Measurements from ENCODE around the gene CEBPG.
A peak's percentile ranks its signal among the peaks of the same experiment; 100 is the strongest.

Gene CEBPG

DNA sequence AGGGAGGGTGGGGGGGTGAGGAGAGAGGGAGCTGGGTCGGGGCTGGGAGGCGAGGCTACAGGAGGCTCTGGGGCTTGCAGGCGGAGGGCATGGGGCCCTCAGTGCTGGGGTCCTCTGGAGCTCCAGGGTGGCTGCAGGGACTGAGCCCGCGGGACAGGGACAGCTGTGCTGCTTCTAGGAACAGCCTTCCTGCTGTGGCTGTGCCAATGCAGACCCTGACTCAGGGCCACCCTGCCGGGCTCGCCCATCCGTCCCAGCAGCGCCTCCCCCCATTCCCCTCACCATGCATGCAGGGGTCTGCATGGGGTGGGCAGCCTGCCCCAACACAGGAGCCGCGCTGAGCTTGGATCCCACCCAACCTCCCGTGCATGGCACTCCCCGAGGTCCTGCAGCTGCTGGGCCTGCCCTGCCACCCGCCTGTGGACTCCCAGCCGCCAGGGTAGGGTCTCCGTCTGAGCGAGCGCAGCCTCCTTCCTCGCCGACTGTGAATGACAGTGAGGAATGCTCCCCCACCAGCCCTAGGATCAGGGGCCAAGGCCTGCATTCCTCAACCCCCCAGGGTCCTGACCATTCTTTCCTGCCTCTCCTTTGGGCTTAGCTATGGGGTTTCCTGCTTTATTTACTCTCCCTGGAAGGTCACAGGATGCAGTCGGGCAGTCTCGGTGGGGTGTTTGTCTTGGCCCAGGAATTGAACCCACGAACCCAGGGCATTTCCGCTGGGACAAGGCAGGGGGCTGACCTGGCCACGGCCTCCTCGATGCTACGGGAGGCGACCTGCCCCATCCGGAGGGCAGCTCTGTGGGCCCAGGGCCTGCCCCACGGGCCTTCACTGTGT, 23.4 kb downstream of the CEBPG start:
- H3K4me1 ChIP-seq (ENCODE audit: control insufficient read depth, insufficient read depth, low read length), result peaks cover 8% of the 10 kb centered on the region; the same call in 1 of the 2 replicates

GRCh38 chr19:33397536-33398360, 24.2 kb downstream of the CEBPG start:
- Histone ChIP-seq H3K27ac (ENCODE audit: low read depth, low read length) (peak overlapping the region; percentile 42), H3K9me3 (ENCODE audit: control insufficient read depth, insufficient read depth, low read length) (no peaks in the 10 kb centered on the region), H3K4me1 (ENCODE audit: control insufficient read depth, insufficient read depth, low read length) (peaks cover 8% of the 10 kb centered on the region; the same call in 1 of the 2 replicates), H3K4me3 (ENCODE audit: low read depth, low read length) (no peak overlapping the region), H3K27me3 (ENCODE audit: control insufficient read depth, insufficient read depth, low read length) (no peaks in the 10 kb centered on the region), H3K36me3 (ENCODE audit: control insufficient read depth, insufficient read depth, low read length) (no peaks in the 10 kb centered on the region), H3K9ac (ENCODE audit: low read depth, low read length) (no peak overlapping the region)

More for the DNA sequence above, 23.4 kb downstream of the CEBPG start:
- H3K36me3 ChIP-seq (ENCODE audit: control insufficient read depth, insufficient read depth, low read length), result no peaks in the 10 kb centered on the region
- H3K9ac ChIP-seq (ENCODE audit: low read depth, low read length), result no peak overlapping the region
- H3K4me3 ChIP-seq (ENCODE audit: low read depth, low read length), result no peak overlapping the region
- peak overlapping the region; percentile 42 for H3K27ac ChIP-seq (ENCODE audit: low read depth, low read length)
- H3K27me3 ChIP-seq (ENCODE audit: control insufficient read depth, insufficient read depth, low read length), result no peaks in the 10 kb centered on the region
- H3K9me3 ChIP-seq (ENCODE audit: control insufficient read depth, insufficient read depth, low read length), result no peaks in the 10 kb centered on the region

DNA sequence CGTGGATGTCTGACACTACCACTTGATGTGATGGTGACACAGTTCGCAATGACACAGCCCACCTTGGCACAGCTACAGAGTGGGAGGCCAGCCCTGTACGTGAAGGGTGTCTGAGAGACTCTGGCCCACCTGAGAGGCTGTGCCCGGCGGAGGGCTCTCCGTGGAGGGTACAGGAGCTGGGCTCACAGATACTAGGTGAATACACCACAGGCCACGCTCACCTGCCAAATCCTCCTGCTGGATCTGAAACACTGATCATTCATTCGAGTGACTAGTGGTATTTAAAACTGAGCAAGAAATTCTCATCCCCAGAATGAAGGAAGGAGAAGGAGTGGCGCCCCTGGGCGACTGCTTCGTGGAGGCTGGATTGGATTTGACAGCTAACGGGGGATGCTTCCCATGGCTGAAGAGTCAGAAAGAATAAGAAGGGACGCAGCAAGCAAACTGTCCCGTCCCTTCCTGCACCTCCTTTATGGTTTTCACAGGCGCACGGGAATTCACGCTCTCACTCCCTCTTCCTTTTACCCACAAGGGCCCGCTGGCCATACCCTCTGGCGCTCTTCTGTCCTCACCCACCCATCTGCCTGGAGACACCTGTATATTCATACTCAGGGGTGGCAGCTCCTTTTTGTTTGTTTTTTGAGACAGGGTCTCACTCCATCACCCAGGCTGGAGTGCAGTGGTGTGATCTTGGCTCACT, 25.0 kb downstream of the CEBPG start:
- Histone ChIP-seq H3K27me3 (ENCODE audit: control insufficient read depth, insufficient read depth, low read length) (no peaks in the 10 kb centered on the region), H3K27ac (ENCODE audit: low read depth, low read length) (no peak overlapping the region), H3K4me1 (ENCODE audit: control insufficient read depth, insufficient read depth, low read length) (peaks cover 8% of the 10 kb centered on the region; the same call in 1 of the 2 replicates), H3K36me3 (ENCODE audit: control insufficient read depth, insufficient read depth, low read length) (no peaks in the 10 kb centered on the region), H3K4me3 (ENCODE audit: low read depth, low read length) (no peak overlapping the region), H3K9me3 (ENCODE audit: control insufficient read depth, insufficient read depth, low read length) (no peaks in the 10 kb centered on the region), H3K9ac (ENCODE audit: low read depth, low read length) (no peak overlapping the region)

DNA sequence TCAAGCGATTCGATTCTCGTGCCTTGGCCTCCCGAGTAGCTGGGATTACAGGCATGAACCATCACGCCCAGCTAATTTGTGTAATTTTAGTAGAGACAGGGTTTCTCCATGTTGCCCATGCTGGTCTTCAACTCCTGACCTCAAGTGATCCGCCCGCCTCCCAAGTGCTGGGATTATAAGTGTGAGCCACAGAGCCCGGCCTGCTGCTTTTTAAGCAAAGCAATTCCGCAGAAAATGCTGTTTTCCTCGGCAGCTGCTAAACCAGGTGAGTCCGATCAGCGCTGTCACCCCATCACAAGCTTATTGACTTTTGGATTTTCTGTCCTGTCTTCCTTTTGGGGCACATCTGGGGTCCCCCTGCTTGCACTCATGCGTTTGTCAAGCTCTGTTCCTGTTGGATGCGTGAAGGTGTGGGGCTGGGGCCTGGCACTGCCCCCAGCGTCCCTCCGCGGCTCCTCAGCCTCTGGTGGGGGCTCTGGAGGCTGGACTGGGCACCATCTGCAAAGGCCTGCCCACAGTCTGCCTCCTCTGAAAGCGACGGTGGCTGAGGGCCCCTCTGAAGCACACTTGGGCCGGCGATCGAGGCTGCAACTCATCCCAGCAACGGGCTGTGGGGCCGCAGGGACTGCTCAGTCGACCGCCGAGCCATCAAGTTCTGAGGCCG, 25.7 kb downstream of the CEBPG start:
- Histone ChIP-seq H3K4me1 (ENCODE audit: control insufficient read depth, insufficient read depth, low read length) (peaks cover 8% of the 10 kb centered on the region; the same call in 1 of the 2 replicates), H3K36me3 (ENCODE audit: control insufficient read depth, insufficient read depth, low read length) (no peaks in the 10 kb centered on the region), H3K27me3 (ENCODE audit: control insufficient read depth, insufficient read depth, low read length) (no peaks in the 10 kb centered on the region), H3K27ac (ENCODE audit: low read depth, low read length) (no peak overlapping the region), H3K4me3 (ENCODE audit: low read depth, low read length) (no peak overlapping the region), H3K9me3 (ENCODE audit: control insufficient read depth, insufficient read depth, low read length) (no peaks in the 10 kb centered on the region), H3K9ac (ENCODE audit: low read depth, low read length) (no peak overlapping the region)

DNA sequence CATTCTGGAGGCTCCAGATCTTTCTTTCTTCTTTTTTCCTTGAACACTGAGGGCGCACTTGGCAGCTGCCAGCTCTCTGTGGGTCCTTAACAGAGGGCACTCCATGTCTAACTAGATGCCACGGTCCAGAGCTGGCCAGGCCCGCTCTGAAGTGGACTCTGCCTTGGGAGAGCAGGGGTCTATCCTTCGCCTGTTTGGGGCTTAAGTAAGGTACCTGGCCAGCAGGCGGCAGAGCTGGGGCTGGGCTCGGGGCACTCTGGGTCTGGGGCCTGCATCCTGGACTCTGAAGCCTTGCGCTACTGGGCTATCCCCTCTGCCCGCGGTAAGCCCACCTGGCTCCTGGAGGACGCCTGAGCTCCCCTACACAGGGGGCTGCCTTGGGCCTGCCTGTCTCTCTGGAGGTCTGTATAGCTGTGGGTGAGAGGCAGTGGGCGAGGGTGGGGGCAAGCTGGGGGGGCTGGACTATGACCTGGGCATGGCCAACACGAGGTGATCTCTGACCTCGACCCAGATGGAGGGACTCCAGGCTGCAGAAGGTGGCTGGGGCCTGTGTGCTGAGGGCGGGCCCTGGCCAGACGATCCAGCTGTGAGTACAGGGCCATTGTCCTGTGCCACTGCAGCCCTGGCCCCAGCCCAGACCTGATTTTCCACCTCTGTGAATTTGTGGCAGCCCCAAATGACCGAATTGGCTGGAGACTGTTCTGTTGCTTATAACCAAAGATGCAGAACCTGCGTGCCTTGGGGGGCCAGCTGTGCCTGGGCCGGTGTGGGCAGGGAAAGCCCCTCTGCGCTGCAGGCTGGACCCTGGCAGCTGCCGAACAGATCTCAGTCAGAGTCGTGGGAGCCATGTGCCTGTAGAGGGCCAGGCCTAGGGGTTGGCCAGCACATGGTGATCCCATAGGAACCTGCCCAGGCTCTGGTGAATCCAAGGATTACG, 26.5 kb downstream of the CEBPG start:
- no peak overlapping the region for H3K27ac ChIP-seq (ENCODE audit: low read depth, low read length)
- H3K9me3 ChIP-seq (ENCODE audit: control insufficient read depth, insufficient read depth, low read length), result no peaks in the 10 kb centered on the region
- peaks cover 8% of the 10 kb centered on the region; the same call in 1 of the 2 replicates for H3K4me1 ChIP-seq (ENCODE audit: control insufficient read depth, insufficient read depth, low read length)
- no peak overlapping the region for H3K4me3 ChIP-seq (ENCODE audit: low read depth, low read length)
- no peaks in the 10 kb centered on the region for H3K36me3 ChIP-seq (ENCODE audit: control insufficient read depth, insufficient read depth, low read length)
- no peak overlapping the region for H3K9ac ChIP-seq (ENCODE audit: low read depth, low read length)
- no peaks in the 10 kb centered on the region for H3K27me3 ChIP-seq (ENCODE audit: control insufficient read depth, insufficient read depth, low read length)

GRCh38 chr19:33400856-33401682, 27.6 kb downstream of the CEBPG start:
- Histone ChIP-seq H3K4me1 (ENCODE audit: control insufficient read depth, insufficient read depth, low read length) (peaks cover 8% of the 10 kb centered on the region; the same call in 1 of the 2 replicates), H3K27me3 (ENCODE audit: control insufficient read depth, insufficient read depth, low read length) (no peaks in the 10 kb centered on the region), H3K36me3 (ENCODE audit: control insufficient read depth, insufficient read depth, low read length) (no peaks in the 10 kb centered on the region), H3K9me3 (ENCODE audit: control insufficient read depth, insufficient read depth, low read length) (no peaks in the 10 kb centered on the region), H3K27ac (ENCODE audit: low read depth, low read length) (no peak overlapping the region), H3K4me3 (ENCODE audit: low read depth, low read length) (no peak overlapping the region), H3K9ac (ENCODE audit: low read depth, low read length) (no peak overlapping the region)

GRCh38 chr19:33401683-33402420, 28.3 kb downstream of the CEBPG start:
- no peaks in the 10 kb centered on the region for H3K36me3 ChIP-seq (ENCODE audit: control insufficient read depth, insufficient read depth, low read length)
- H3K4me3 ChIP-seq (ENCODE audit: low read depth, low read length), result no peak overlapping the region
- H3K27me3 ChIP-seq (ENCODE audit: control insufficient read depth, insufficient read depth, low read length), result no peaks in the 10 kb centered on the region
- no peaks in the 10 kb centered on the region for H3K9me3 ChIP-seq (ENCODE audit: control insufficient read depth, insufficient read depth, low read length)
- no peak overlapping the region for H3K9ac ChIP-seq (ENCODE audit: low read depth, low read length)
- H3K27ac ChIP-seq (ENCODE audit: low read depth, low read length), result no peak overlapping the region
- peaks cover 10% of the 10 kb centered on the region for H3K4me1 ChIP-seq (ENCODE audit: control insufficient read depth, insufficient read depth, low read length)

DNA sequence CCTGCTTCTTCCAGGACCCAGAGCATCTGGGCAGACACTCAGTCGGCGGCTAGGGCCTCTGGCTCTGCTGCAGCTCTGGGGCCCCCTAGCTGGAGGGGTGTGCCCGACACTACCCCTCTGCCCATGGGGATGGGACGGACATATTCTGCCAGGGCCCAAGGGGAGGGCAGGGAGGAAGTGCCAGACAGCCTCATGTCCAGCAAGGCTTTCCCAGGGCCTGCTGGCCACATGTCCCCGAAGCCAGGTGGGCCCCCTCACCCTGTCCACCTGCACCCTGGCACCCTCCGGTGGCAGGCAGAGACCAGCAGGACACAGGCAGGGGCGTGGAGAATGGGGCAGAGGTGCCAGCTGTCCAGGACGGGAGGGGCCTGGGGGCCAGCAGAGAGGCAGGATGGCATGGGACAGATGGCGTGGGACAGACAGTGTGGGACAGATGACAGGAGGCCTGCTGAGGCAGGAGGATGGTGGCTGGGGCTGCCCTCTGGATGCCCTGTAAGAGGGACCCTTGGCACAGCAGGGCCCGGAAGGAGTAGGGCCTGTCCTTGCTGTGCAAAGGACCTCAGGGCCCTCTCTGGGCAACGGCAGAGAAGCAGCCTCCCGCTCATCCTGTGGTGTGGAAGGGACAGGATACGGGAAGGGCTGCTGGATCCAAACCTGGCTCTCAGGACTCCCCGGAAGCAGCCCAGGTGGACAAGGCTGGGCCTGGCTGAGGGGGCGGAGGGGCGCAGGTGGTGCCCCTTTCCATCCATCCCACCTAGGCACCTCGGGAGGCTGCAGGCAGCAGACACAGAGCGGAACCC, 29.1 kb downstream of the CEBPG start:
- Histone ChIP-seq H3K36me3 (ENCODE audit: control insufficient read depth, insufficient read depth, low read length) (no peaks in the 10 kb centered on the region), H3K27ac (ENCODE audit: low read depth, low read length) (no peak overlapping the region)

More for the DNA sequence above, 29.1 kb downstream of the CEBPG start:
- Histone ChIP-seq H3K27me3 (ENCODE audit: control insufficient read depth, insufficient read depth, low read length) (no peaks in the 10 kb centered on the region), H3K4me3 (ENCODE audit: low read depth, low read length) (no peak overlapping the region), H3K9ac (ENCODE audit: low read depth, low read length) (no peak overlapping the region), H3K4me1 (ENCODE audit: control insufficient read depth, insufficient read depth, low read length) (peaks cover 4% of the 10 kb centered on the region), H3K9me3 (ENCODE audit: control insufficient read depth, insufficient read depth, low read length) (no peaks in the 10 kb centered on the region)

Measured in HUES48 (cell line).